K562 (cell line): ENCODE measurements around the gene PDE1C. TPM values are rescaled to one million over a fixed set of nuclear protein-coding genes. Genes with fewer than 3 reads are reported as not detected.

ENCODE experiments used
- ATAC-seq: fragments of 200-7000 bp; cut with Tn5 transposase; 3 replicates; pipeline ENCODE4 v1.9.1; 2020; ENCODE audit warnings: moderate library complexity
- BruUV-seq: library from RNA; stranded (reverse); fragments of 400-500 nt; replicated peaks from 2 replicates; lab custom pipeline; 2021; lab: Mats Ljungman, UMichigan
- CTCF ChIA-PET: fragments of 300-600 bp; formaldehyde crosslinking; extraction: SDS; loops from one replicate; lab custom pipeline; 2021; ENCODE audit warnings: low intra/inter-chr PET ratio; lab: Yijun Ruan, JAX
- POLR2A ChIA-PET: fragments of 300-600, 350-650 bp; sonication (Branson Sonifier 250); formaldehyde crosslinking; extraction: SDS; loops from one replicate; lab custom pipeline; 2021; ENCODE audit warnings: antibody characterized with exemption, inconsistent platforms; lab: Yijun Ruan, JAX
- DNase-seq, 4 experiments: peaks; one replicate each; pipeline versions ENCODE4 v3.0.0 to v3.0.0-alpha.2; 2011 to 2018; ENCODE audit warnings: low spot score in 3 of 4, mixed read lengths in 3 of 4; ENCODE audit errors: extremely low read depth in 1 of 4
- FAIRE-seq: peaks from 2 replicates; lab custom pipeline; 2011; peaks lifted over from hg19 to GRCh38; lab: Jason Lieb, UNC
- H2AFZ ChIP-seq: 2 replicates; pipeline ENCODE4 v1.6.0; 2011; ENCODE audit warnings: low read depth, low read length, control low read depth, inconsistent platforms
- H3K27ac ChIP-seq: fragments of 200-600 bp; 3 replicates; pipeline ENCODE4 v1.8.0; 2011; ENCODE audit warnings: low read depth, mild to moderate bottlenecking, control low read depth, inconsistent platforms, low read length, moderate library complexity, mixed read lengths; ENCODE audit errors: extremely low read depth
- H3K27me3 ChIP-seq, 2 experiments: fragments of 300-600 bp in 1 of 2; 2 replicates in 1 of 2; 3 replicates in 1 of 2; pipeline versions ENCODE4 v1.6.0 to v1.8.0; 2011; ENCODE audit warnings: inconsistent platforms in 2 of 2, low read length in 2 of 2, mild to moderate bottlenecking in 1 of 2, mixed read lengths in 1 of 2, moderate library complexity in 1 of 2; ENCODE audit not compliant: control insufficient read depth in 2 of 2, insufficient read depth in 2 of 2
- H3K36me3 ChIP-seq: fragments of 300-600 bp; 3 replicates; pipeline ENCODE4 v1.8.0; 2011; ENCODE audit warnings: mild to moderate bottlenecking, low read length, inconsistent platforms; ENCODE audit not compliant: control insufficient read depth, insufficient read depth
- H3K4me1 ChIP-seq, 2 experiments: fragments of 200-600 bp in 1 of 2; replicated peaks in 1 of 2; 2 replicates in 1 of 2; 3 replicates in 1 of 2; pipeline versions ENCODE4 v1.5.1 to v1.8.0; 2011; ENCODE audit warnings: inconsistent platforms in 2 of 2, low read length in 2 of 2, mild to moderate bottlenecking in 1 of 2, mixed read lengths in 1 of 2, moderate library complexity in 1 of 2; ENCODE audit not compliant: control insufficient read depth in 2 of 2, insufficient read depth in 2 of 2
- H3K4me2 ChIP-seq: 2 replicates; pipeline ENCODE4 v1.6.1; 2011; ENCODE audit warnings: low read length, control low read depth, inconsistent platforms, mixed read lengths; ENCODE audit not compliant: insufficient read depth
- H3K4me3 ChIP-seq: fragments of 200-600 bp; sonication (generic), shearing (Covaris generic); 2 replicates; pipeline ENCODE4 v1.5.1; 2016; ENCODE audit warnings: control low read depth, inconsistent platforms
- H3K79me2 ChIP-seq: fragments of 200-600 bp; 3 replicates; pipeline ENCODE4 v1.8.0; 2011; ENCODE audit warnings: low read length, inconsistent platforms; ENCODE audit not compliant: control insufficient read depth, insufficient read depth
- H3K9ac ChIP-seq, 2 experiments: 2 replicates each; pipeline versions ENCODE4 v1.6.0 to v1.6.1; 2011; ENCODE audit warnings: low read depth in 2 of 2, low read length in 2 of 2, control low read depth in 1 of 2, inconsistent platforms in 1 of 2, mild to moderate bottlenecking in 1 of 2, mixed read lengths in 1 of 2; ENCODE audit not compliant: insufficient read depth in 1 of 2
- H3K9me1 ChIP-seq: one replicate; pipeline ENCODE4 v1.6.0; 2011; ENCODE audit warnings: inconsistent platforms, mild to moderate bottlenecking, low read length, moderate library complexity; ENCODE audit not compliant: control insufficient read depth, insufficient read depth
- H3K9me3 ChIP-seq: replicated peaks from 2 replicates; pipeline ENCODE4 v1.5.1; 2011; ENCODE audit warnings: low read depth, low read length, inconsistent platforms; ENCODE audit not compliant: control insufficient read depth, insufficient read depth
- H4K20me1 ChIP-seq: replicated peaks from 2 replicates; pipeline ENCODE4 v1.6.1; 2011; ENCODE audit warnings: low read length, inconsistent platforms, mixed read lengths; ENCODE audit not compliant: control insufficient read depth, insufficient read depth
- GATAD2A ChIP-seq: fragments of 450-650 bp; IDR thresholded peaks from 2 replicates; pipeline ENCODE4 v1.6.1; 2017
- PHF8 ChIP-seq: fragments of 200-600 bp; sonication (generic); IDR thresholded peaks from 2 replicates; pipeline ENCODE4 v1.6.1; 2012; ENCODE audit warnings: mixed run types, mild to moderate bottlenecking, inconsistent platforms, low read length, moderate library complexity, borderline replicate concordance
- SIN3B ChIP-seq: fragments of 450-650 bp; IDR thresholded peaks from 2 replicates; pipeline ENCODE4 v1.6.1; 2017; ENCODE audit warnings: low read depth, mild to moderate bottlenecking, moderate library complexity
- SOX6 ChIP-seq: fragments of 450-650 bp; IDR thresholded peaks from 2 replicates; pipeline ENCODE4 v1.6.1; 2014; ENCODE audit warnings: mild to moderate bottlenecking
- THRAP3 ChIP-seq: fragments of 450-650 bp; IDR thresholded peaks from 2 replicates; pipeline ENCODE4 v1.6.1; 2016; ENCODE audit warnings: mild to moderate bottlenecking, inconsistent platforms, borderline replicate concordance
- ZNF830 ChIP-seq: fragments of 250-450 bp; sonication (Bioruptor Pico); IDR thresholded peaks from 2 replicates; pipeline ENCODE4 v1.5.0; 2021; ENCODE audit warnings: mild to moderate bottlenecking
- WGBS: fragments of 100-300 bp; shearing (Covaris generic); methylation state at CpG from one replicate; pipeline ENCODE4 v1.1.6; 2016; ENCODE audit warnings: low coverage, mixed read lengths; ENCODE audit not compliant: insufficient coverage; ENCODE audit errors: missing lambda C conversion rate; 5-methylcytosine and 5-hydroxymethylcytosine counted together
- in situ Hi-C: fragments of 300-500 bp; cut with MboI; formaldehyde crosslinking; loops from 4 replicates; pipeline ENCODE4 v1.15.0; 2018; ENCODE audit warnings: inconsistent platforms, mixed read lengths
- intact Hi-C: fragments of 100-400 bp; cut with micrococcal nuclease; formaldehyde crosslinking; loops from 2 replicates; pipeline ENCODE4 v1.14.2; 2022
- polyA plus RNA-seq, 8 experiments: library from polyadenylated mRNA; depleted of rRNA in 4 of 8; stranded (reverse) in 5 of 8; unstranded in 3 of 8; fragments of >200 nt; fragmentation: Nextera tagmentation in 2 of 8; fragmentation: Illumina TruSeq in 1 of 8; extraction: Ambion mirVana in 2 of 8; extraction: Trizol in 1 of 8; gene quantifications; 2 replicates each; pipeline versions ENCODE4 v1.2.1 to v1.2.3, GENCODE V29; 2011 to 2014; ENCODE audit warnings: inconsistent platforms in 1 of 8, missing spikeins in 1 of 8
- total RNA-seq, 7 experiments: library from RNA; depleted of rRNA in 6 of 7; stranded (reverse); fragments of >200 nt in 6 of 7; fragmentation: Illumina TruSeq in 2 of 7; extraction: Trizol in 2 of 7; gene quantifications; 2 replicates each; pipeline versions ENCODE4 v1.2.1 to v1.2.3, GENCODE V29; 2011 to 2021; ENCODE audit warnings: low replicate concordance in 1 of 7
- TF ChIP-seq, protein P1 (sequence below): fragments of 250-450 bp; sonication (Bioruptor Pico); IDR thresholded peaks from 2 replicates; pipeline ENCODE4 v1.5.1; 2021; ENCODE audit warnings: mild to moderate bottlenecking
- TF ChIP-seq, protein P2 (sequence below): fragments of 450-650 bp; IDR thresholded peaks from 2 replicates; pipeline ENCODE4 v1.6.1; 2016; ENCODE audit warnings: low read depth

The PDE1C gene
- total and polyA plus RNA-seq, 9 of the 15 experiments (the other 6 are each of a cell fraction or from before 2014, with no cell fraction given), result under 0.01 to 0.01 TPM; not detected in 7

DNA sequence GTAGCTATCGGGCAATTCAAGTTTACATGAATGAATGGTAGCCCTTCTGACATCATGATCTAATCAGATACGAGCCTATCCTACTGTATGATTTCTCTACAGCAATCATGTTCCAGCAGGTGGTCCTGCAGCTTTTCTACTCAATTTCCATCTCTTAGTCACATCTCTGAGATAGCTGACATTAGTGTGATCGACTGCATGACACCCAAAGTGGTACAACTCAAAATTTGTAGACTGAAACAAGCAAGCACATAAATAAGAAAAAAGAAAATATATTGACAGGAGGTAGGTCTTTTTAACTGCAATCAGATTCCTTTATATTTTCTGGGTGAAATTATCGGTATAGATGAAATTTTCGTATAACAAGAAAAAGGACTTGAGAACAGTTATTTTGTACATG lies 251.2 kb downstream of the PDE1C start:
- H3K4me1 ChIP-seq, result no peaks in the 10 kb centered on the region
- no peaks in the 10 kb centered on the region for H3K27me3 ChIP-seq
- DNase-seq (no peak), FAIRE-seq (no peak), ATAC-seq (no peak)
- no peaks in the 10 kb centered on the region for H3K36me3 ChIP-seq
- no peak overlapping the region for H3K27ac ChIP-seq
- in situ Hi-C loops, result no loop called here
- no peak overlapping the region for H3K4me3 ChIP-seq
- H3K9me1 ChIP-seq, result no peaks in the 10 kb centered on the region
- 0% methylated on average over 5 of the region's 5 CpGs for WGBS
- TF ChIP-seq, protein P1, sequence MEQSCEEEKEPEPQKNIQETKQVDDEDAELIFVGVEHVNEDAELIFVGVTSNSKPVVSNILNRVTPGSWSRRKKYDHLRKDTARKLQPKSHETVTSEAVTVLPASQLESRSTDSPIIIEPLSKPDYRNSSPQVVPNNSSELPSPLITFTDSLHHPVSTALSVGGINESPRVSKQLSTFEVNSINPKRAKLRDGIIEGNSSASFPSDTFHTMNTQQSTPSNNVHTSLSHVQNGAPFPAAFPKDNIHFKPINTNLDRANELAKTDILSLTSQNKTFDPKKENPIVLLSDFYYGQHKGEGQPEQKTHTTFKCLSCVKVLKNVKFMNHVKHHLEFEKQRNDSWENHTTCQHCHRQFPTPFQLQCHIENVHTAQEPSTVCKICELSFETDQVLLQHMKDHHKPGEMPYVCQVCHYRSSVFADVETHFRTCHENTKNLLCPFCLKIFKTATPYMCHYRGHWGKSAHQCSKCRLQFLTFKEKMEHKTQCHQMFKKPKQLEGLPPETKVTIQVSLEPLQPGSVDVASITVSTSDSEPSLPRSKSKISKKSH, result no peak
- TF ChIP-seq SIN3B, result no peak
- no peak overlapping the region for H3K9ac ChIP-seq
- no peaks in the 10 kb centered on the region for H4K20me1 ChIP-seq
- no peak overlapping the region for H3K4me2 ChIP-seq
- ChIA-PET CTCF (no interaction called here), POLR2A (no interaction called here)
- BruUV-seq, result no TSS peak
- H2AFZ ChIP-seq, result no peak overlapping the region
- intact Hi-C loops, result no loop called here
- no peaks in the 10 kb centered on the region for H3K79me2 ChIP-seq
- no peaks in the 10 kb centered on the region for H3K9me3 ChIP-seq

DNA sequence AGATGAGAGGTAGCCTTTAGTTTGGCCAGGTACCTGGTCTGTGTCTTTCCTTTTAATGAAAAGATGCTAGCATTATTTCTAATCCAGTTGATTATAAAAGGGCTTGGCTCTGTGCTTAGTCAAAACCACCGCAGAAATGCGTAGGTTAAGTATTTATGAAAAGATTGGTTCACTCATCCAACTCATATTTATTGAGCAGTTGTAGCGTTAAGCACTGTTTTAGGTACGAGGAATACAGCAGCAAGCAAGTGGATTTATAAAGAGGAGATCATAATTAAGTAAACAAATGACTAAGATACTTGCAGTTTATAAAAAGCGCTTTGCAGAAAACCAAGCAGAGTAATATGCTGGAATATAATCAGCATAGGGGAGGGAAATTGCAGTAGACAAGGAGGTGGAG lies 253.4 kb downstream of the PDE1C start:
- Histone ChIP-seq H3K27me3 (no peaks in the 10 kb centered on the region), H3K9me1 (no peaks in the 10 kb centered on the region), H3K79me2 (no peaks in the 10 kb centered on the region), H3K9ac (no peak overlapping the region), H3K27ac (no peak overlapping the region), H4K20me1 (no peaks in the 10 kb centered on the region), H3K36me3 (no peaks in the 10 kb centered on the region), H3K9me3 (no peaks in the 10 kb centered on the region), H3K4me1 (no peaks in the 10 kb centered on the region), H2AFZ (no peak overlapping the region), H3K4me3 (no peak overlapping the region), H3K4me2 (no peak overlapping the region)
- intact Hi-C loops (no loop called here), in situ Hi-C loops (no loop called here)
- BruUV-seq, result no TSS peak
- DNase-seq, result no peak
- no peak for FAIRE-seq
- POLR2A ChIA-PET, result no interaction called here
- 3% methylated on average over 5 of the region's 5 CpGs for WGBS
- no peak for ATAC-seq
- CTCF ChIA-PET, result no interaction called here
- TF ChIP-seq PHF8 (no peak), ZNF830 (CRISPR knock-in tag) (no peak), SOX6 (no peak), THRAP3 (no peak), GATAD2A (no peak)
- TF ChIP-seq, protein P2, sequence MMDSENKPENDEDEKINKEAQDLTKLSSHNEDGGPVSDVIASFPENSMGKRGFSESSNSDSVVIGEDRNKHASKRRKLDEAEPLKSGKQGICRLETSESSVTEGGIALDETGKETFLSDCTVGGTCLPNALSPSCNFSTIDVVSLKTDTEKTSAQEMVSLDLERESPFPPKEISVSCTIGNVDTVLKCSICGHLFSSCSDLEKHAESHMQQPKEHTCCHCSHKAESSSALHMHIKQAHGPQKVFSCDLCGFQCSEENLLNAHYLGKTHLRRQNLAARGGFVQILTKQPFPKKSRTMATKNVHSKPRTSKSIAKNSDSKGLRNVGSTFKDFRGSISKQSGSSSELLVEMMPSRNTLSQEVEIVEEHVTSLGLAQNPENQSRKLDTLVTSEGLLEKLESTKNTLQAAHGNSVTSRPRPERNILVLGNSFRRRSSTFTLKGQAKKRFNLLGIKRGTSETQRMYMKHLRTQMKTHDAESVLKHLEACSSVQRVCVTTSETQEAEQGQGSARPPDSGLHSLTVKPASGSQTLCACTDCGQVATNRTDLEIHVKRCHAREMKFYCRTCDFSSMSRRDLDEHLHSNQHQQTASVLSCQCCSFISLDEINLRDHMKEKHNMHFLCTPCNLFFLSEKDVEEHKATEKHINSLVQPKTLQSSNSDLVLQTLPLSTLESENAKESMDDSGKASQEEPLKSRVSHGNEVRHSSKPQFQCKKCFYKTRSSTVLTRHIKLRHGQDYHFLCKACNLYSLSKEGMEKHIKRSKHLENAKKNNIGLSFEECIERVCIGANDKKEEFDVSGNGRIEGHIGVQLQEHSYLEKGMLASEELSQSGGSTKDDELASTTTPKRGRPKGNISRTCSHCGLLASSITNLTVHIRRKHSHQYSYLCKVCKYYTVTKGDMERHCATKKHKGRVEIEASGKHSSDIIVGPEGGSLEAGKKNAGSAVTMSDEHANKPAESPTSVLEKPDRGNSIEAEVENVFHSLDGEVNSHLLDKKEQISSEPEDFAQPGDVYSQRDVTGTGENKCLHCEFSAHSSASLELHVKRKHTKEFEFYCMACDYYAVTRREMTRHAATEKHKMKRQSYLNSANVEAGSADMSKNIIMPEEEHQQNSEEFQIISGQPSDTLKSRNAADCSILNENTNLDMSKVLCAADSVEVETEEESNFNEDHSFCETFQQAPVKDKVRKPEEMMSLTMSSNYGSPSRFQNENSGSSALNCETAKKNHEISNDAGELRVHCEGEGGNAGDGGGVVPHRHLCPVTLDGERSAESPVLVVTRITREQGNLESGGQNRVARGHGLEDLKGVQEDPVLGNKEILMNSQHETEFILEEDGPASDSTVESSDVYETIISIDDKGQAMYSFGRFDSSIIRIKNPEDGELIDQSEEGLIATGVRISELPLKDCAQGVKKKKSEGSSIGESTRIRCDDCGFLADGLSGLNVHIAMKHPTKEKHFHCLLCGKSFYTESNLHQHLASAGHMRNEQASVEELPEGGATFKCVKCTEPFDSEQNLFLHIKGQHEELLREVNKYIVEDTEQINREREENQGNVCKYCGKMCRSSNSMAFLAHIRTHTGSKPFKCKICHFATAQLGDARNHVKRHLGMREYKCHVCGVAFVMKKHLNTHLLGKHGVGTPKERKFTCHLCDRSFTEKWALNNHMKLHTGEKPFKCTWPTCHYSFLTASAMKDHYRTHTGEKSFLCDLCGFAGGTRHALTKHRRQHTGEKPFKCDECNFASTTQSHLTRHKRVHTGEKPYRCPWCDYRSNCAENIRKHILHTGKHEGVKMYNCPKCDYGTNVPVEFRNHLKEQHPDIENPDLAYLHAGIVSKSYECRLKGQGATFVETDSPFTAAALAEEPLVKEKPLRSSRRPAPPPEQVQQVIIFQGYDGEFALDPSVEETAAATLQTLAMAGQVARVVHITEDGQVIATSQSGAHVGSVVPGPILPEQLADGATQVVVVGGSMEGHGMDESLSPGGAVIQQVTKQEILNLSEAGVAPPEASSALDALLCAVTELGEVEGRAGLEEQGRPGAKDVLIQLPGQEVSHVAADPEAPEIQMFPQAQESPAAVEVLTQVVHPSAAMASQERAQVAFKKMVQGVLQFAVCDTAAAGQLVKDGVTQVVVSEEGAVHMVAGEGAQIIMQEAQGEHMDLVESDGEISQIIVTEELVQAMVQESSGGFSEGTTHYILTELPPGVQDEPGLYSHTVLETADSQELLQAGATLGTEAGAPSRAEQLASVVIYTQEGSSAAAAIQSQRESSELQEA, result no peak
